ENCODE data around the gene SLCO2A1.

GRCh38 chr3:134060561-134061385 is 31.0 kb upstream of the SLCO2A1 start:
- TF ChIP-seq, protein P1, sequence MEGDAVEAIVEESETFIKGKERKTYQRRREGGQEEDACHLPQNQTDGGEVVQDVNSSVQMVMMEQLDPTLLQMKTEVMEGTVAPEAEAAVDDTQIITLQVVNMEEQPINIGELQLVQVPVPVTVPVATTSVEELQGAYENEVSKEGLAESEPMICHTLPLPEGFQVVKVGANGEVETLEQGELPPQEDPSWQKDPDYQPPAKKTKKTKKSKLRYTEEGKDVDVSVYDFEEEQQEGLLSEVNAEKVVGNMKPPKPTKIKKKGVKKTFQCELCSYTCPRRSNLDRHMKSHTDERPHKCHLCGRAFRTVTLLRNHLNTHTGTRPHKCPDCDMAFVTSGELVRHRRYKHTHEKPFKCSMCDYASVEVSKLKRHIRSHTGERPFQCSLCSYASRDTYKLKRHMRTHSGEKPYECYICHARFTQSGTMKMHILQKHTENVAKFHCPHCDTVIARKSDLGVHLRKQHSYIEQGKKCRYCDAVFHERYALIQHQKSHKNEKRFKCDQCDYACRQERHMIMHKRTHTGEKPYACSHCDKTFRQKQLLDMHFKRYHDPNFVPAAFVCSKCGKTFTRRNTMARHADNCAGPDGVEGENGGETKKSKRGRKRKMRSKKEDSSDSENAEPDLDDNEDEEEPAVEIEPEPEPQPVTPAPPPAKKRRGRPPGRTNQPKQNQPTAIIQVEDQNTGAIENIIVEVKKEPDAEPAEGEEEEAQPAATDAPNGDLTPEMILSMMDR (IDR thresholded peaks at IDR 0.05), result no peak
- TF ChIP-seq EZH2 (IDR thresholded peaks at IDR 0.05), result no peak

Measured in neural progenitor cell (in vitro differentiated cells).